Panc1 (cell line): ENCODE data around the gene SSR1. TPM values are rescaled to one million over a fixed set of nuclear protein-coding genes. Genes with fewer than 3 reads are reported as not detected.
"Not testable (repeated sequence)": the region's sequence is repeated elsewhere in the genome, so short reads cannot be mapped to it uniquely, and the experiment has no call there.

Experiments used
- ATAC-seq: fragments of 200-7000 bp; cut with Tn5 transposase; 2 replicates; pipeline ENCODE4 v1.9.1; 2020; ENCODE audit warnings: mild to moderate bottlenecking, moderate library complexity
- BruUV-seq: library from RNA; stranded (reverse); fragments of 400-500 nt; replicated peaks from 2 replicates; lab custom pipeline; 2021; lab: Mats Ljungman, UMichigan
- CTCF ChIA-PET: fragments of 300-600 bp; sonication (Branson Sonifier 250); formaldehyde crosslinking; loops from one replicate; lab custom pipeline; 2022; ENCODE audit warnings: antibody characterized with exemption; lab: Charles Lee
- POLR2A ChIA-PET: fragments of 300-600 bp; sonication (Branson Sonifier 250); formaldehyde crosslinking; loops from one replicate; lab custom pipeline; 2022; ENCODE audit warnings: antibody characterized with exemption; lab: Charles Lee
- DNase-seq: peaks from one replicate; pipeline ENCODE4 v3.0.0-alpha.2; 2010; ENCODE audit warnings: low read depth, low spot score
- H3K27ac ChIP-seq: 2 replicates; pipeline ENCODE4 v1.5.1; 2011; ENCODE audit warnings: mild to moderate bottlenecking, low read length, inconsistent platforms
- H3K27me3 ChIP-seq: fragments of 200-500 bp; sonication (Bioruptor generic); 2 replicates; pipeline ENCODE4 v1.6.0; 2014; ENCODE audit warnings: low read length, inconsistent platforms; ENCODE audit not compliant: control insufficient read depth, insufficient read depth
- H3K36me3 ChIP-seq: fragments of 200-500 bp; sonication (Bioruptor generic); 2 replicates; pipeline ENCODE4 v1.5.1; 2014; ENCODE audit warnings: inconsistent platforms, mild to moderate bottlenecking, low read length, moderate library complexity; ENCODE audit not compliant: control insufficient read depth, insufficient read depth
- H3K4me1 ChIP-seq: 2 replicates; pipeline ENCODE4 v1.5.1; 2011; ENCODE audit warnings: inconsistent platforms, mild to moderate bottlenecking, low read length, moderate library complexity; ENCODE audit not compliant: control insufficient read depth, insufficient read depth
- H3K4me3 ChIP-seq, 2 experiments: 2 replicates each; pipeline ENCODE4 v1.5.1; 2011 to 2012; ENCODE audit warnings: low read depth in 2 of 2, low read length in 2 of 2, mild to moderate bottlenecking in 2 of 2, inconsistent platforms in 1 of 2, moderate library complexity in 1 of 2
- H3K9me3 ChIP-seq: fragments of 200-500 bp; sonication (Bioruptor generic); 2 replicates; pipeline ENCODE4 v1.5.1; 2014; ENCODE audit warnings: low read depth, mild to moderate bottlenecking, inconsistent platforms, low read length, moderate library complexity; ENCODE audit not compliant: control insufficient read depth, insufficient read depth
- POLR2AphosphoS5 ChIP-seq: IDR thresholded peaks from 2 replicates; pipeline ENCODE4 v1.6.1; 2012; ENCODE audit warnings: mild to moderate bottlenecking, low read depth, low read length, moderate library complexity
- SIN3A ChIP-seq: IDR thresholded peaks from 2 replicates; pipeline ENCODE4 v1.6.1; 2012; ENCODE audit warnings: low read depth, mild to moderate bottlenecking, low read length, moderate library complexity, borderline replicate concordance; ENCODE audit not compliant: insufficient read depth
- TCF7L2 ChIP-seq: IDR thresholded peaks from 2 replicates; pipeline ENCODE4 v1.6.1; 2011; ENCODE audit warnings: mild to moderate bottlenecking, low read depth, low read length, inconsistent platforms
- in situ Hi-C: cut with HindIII; loops from 2 replicates; pipeline ENCODE4 v1.10.0; 2016; ENCODE audit warnings: low sequenced_read_pairs, low pct_unique_long_range_greater_than_20kb
- intact Hi-C: fragments of 100-400 bp; cut with micrococcal nuclease; formaldehyde crosslinking; loops from one replicate; pipeline ENCODE4 v1.10.0; 2022; ENCODE audit not compliant: unreplicated experiment
- total RNA-seq: library from RNA; stranded (reverse); gene quantifications from one replicate; pipeline ENCODE4 v1.2.1, GENCODE V29; 2021; ENCODE audit not compliant: unreplicated experiment
- TF ChIP-seq, protein P1 (sequence below): fragments of 450-650 bp; IDR thresholded peaks from 2 replicates; pipeline ENCODE4 v1.5.1; 2017; ENCODE audit warnings: mild to moderate bottlenecking
- TF ChIP-seq, protein P2 (sequence below), 2 experiments: IDR thresholded peaks; 2 replicates each; pipeline ENCODE4 v1.6.1; 2011 to 2012; ENCODE audit warnings: low read depth in 2 of 2, control low read depth in 1 of 2, low read length in 1 of 2, mild to moderate bottlenecking in 1 of 2, moderate library complexity in 1 of 2; ENCODE audit not compliant: insufficient read depth in 1 of 2

The SSR1 gene
- total RNA-seq, 1 experiment from 2014 or later = 119 TPM

DNA sequence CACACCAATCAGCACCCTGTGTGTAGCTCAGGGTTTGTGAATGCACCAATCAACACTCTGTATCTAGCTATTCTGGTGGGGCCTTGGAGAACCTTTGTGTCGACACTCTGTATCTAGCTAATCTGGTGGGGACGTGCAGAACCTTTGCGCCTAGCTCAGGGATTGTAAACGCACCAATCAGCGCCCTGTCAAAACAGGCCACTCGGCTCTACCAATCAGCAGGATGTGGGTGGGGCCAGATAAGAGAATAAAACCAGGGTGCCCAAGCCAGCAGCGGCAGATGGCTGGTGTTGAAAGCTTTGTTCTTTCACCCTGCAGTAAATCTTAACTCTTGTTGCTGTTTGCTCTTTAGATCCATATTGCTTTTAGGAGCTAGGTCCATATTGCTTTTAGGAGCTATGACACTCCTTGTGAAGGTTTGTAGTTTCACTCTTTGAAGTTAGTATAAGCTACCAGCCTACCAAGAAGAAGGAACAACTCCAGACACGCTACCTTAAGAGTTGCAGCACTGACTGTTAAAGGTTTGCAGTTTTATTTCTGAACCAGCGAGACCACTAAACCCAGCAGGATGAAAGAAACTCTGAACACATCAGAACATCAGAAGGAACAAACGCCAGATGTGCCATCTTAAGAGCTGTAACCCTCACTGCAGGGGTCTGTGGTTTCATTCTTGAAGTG, 31.9 kb upstream of the SSR1 start:
- H3K27me3 ChIP-seq, in situ Hi-C loops, H3K36me3 ChIP-seq, intact Hi-C loops, POLR2A ChIA-PET, ATAC-seq, H3K4me1 ChIP-seq, CTCF ChIA-PET, H3K9me3 ChIP-seq, DNase-seq, BruUV-seq, H3K27ac ChIP-seq, H3K4me3 ChIP-seq: not testable (repeated sequence)

DNA sequence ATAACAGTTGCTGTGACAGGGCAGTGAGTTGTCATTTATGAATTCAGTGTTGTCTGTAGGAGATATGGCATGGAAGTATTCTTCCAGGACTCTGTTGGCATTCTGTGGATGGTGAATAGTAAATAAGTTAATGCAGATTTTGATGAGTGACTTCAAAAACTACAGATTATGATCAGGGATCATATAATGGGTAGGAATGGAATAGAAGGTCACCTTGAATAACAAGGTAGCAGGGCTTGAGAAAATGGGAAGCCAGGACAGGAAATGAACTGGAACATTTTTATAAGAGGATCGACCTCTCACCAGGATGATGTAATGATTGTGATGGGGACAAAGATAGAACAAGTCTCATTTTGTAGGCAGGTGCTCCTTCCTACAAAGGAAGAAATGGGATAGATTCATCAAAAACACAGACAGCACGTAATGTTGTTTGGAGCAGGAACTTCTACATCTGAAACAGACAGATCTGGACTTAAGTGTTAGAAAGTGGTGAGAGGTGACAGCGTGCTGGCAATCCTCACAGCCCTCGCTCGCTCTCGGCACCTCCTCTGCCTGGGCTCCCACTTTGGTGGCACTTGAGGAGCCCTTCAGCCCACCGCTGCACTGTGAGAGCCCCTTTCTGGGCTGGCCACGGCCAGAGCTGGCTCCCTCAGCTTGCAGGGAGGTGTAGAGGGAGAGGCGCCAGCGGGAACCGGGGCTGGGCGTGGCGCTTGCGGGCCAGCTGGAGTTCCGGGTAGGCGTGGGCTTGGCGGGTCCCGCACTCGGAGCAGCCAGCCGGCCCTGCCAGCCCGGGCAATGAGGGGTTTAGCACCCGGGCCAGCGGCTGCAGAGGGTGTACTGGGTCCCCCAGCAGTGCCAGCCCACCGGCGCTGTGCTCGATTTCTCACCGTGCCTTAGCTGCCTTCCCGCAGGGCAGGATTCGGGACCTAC, 30.8 kb upstream of the SSR1 start:
- Histone ChIP-seq H3K4me3 (peak overlapping the region; percentile 32 to 53), H3K27me3 (no peaks in the 10 kb centered on the region), H3K9me3 (no peaks in the 10 kb centered on the region), H3K4me1 (0 out of 2 replicates have a peak, but pooled peaks cover 7% of the 10 kb centered on the region), H3K36me3 (no peaks in the 10 kb centered on the region), H3K27ac (peak overlapping the region; percentile 63)
- intact Hi-C loops (no loop called here), in situ Hi-C loops (no loop called here)
- DNase-seq (no peak), ATAC-seq (peak; percentile 51; the same call in 1 of the 2 replicates)
- ChIA-PET CTCF (no interaction called here), POLR2A (no interaction called here)
- TF ChIP-seq, protein P1, sequence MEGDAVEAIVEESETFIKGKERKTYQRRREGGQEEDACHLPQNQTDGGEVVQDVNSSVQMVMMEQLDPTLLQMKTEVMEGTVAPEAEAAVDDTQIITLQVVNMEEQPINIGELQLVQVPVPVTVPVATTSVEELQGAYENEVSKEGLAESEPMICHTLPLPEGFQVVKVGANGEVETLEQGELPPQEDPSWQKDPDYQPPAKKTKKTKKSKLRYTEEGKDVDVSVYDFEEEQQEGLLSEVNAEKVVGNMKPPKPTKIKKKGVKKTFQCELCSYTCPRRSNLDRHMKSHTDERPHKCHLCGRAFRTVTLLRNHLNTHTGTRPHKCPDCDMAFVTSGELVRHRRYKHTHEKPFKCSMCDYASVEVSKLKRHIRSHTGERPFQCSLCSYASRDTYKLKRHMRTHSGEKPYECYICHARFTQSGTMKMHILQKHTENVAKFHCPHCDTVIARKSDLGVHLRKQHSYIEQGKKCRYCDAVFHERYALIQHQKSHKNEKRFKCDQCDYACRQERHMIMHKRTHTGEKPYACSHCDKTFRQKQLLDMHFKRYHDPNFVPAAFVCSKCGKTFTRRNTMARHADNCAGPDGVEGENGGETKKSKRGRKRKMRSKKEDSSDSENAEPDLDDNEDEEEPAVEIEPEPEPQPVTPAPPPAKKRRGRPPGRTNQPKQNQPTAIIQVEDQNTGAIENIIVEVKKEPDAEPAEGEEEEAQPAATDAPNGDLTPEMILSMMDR = no peak
- TF ChIP-seq, protein P2, sequence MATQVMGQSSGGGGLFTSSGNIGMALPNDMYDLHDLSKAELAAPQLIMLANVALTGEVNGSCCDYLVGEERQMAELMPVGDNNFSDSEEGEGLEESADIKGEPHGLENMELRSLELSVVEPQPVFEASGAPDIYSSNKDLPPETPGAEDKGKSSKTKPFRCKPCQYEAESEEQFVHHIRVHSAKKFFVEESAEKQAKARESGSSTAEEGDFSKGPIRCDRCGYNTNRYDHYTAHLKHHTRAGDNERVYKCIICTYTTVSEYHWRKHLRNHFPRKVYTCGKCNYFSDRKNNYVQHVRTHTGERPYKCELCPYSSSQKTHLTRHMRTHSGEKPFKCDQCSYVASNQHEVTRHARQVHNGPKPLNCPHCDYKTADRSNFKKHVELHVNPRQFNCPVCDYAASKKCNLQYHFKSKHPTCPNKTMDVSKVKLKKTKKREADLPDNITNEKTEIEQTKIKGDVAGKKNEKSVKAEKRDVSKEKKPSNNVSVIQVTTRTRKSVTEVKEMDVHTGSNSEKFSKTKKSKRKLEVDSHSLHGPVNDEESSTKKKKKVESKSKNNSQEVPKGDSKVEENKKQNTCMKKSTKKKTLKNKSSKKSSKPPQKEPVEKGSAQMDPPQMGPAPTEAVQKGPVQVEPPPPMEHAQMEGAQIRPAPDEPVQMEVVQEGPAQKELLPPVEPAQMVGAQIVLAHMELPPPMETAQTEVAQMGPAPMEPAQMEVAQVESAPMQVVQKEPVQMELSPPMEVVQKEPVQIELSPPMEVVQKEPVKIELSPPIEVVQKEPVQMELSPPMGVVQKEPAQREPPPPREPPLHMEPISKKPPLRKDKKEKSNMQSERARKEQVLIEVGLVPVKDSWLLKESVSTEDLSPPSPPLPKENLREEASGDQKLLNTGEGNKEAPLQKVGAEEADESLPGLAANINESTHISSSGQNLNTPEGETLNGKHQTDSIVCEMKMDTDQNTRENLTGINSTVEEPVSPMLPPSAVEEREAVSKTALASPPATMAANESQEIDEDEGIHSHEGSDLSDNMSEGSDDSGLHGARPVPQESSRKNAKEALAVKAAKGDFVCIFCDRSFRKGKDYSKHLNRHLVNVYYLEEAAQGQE (IDR thresholded peaks at IDR 0.05; ENCODE audit: insufficient read depth in 1 of 2, low read depth in 2 of 2, low read length in 1 of 2) = no peak
- TF ChIP-seq SIN3A = no peak
- TF ChIP-seq TCF7L2 = no peak
- TF ChIP-seq POLR2AphosphoS5 = no peak
- BruUV-seq = no TSS peak
